Spleen (tissue), 11 donors: ENCODE data around the gene SLC29A2. TPM values are rescaled to one million over a fixed set of nuclear protein-coding genes. Genes with fewer than 3 reads are reported as not detected.
A peak's percentile ranks its signal among the peaks of the same experiment; 100 is the strongest.

Experiments used
- DNase-seq: peaks from one replicate; pipeline ENCODE4 v3.0.0-alpha.2; 2020
- H3K27ac ChIP-seq, 8 donors: fragments of 200-600 bp; sonication (generic) in 7 of 8; 1 replicate in 4 of 8; 2 replicates in 4 of 8; pipeline versions ENCODE4 v1.5.0 to v1.8.0; 2016 to 2021; ENCODE audit warnings: inconsistent platforms in 4 of 8, mild to moderate bottlenecking in 4 of 8, moderate library complexity in 1 of 8
- H3K27me3 ChIP-seq, 7 donors: fragments of 200-600 bp; sonication (generic) in 6 of 7; replicated peaks in 1 of 7; 1 replicate in 4 of 7; 2 replicates in 3 of 7; pipeline versions ENCODE4 v1.5.0 to v1.8.0; 2016 to 2021; ENCODE audit warnings: inconsistent platforms in 3 of 7, mild to moderate bottlenecking in 1 of 7
- H3K36me3 ChIP-seq, 6 donors: fragments of 200-600 bp; sonication (generic) in 5 of 6; 1 replicate in 4 of 6; 2 replicates in 2 of 6; pipeline versions ENCODE4 v1.5.0 to v1.8.0; 2016 to 2021; ENCODE audit warnings: inconsistent platforms in 2 of 6
- H3K4me1 ChIP-seq, 6 donors: fragments of 200-600 bp; sonication (generic) in 5 of 6; 1 replicate in 3 of 6; 2 replicates in 3 of 6; pipeline versions ENCODE4 v1.5.0 to v1.8.0; 2016 to 2021; ENCODE audit warnings: inconsistent platforms in 3 of 6
- H3K4me3 ChIP-seq, 8 donors: fragments of 200-600 bp; sonication (generic) in 7 of 8; 1 replicate in 4 of 8; 2 replicates in 4 of 8; pipeline versions ENCODE4 v1.5.0 to v1.8.0; 2016 to 2021; ENCODE audit warnings: inconsistent platforms in 4 of 8, mild to moderate bottlenecking in 4 of 8, moderate library complexity in 2 of 8
- H3K9me3 ChIP-seq, 8 donors: fragments of 200-600 bp; sonication (generic) in 7 of 8; 1 replicate in 4 of 8; 2 replicates in 4 of 8; pipeline versions ENCODE4 v1.5.0 to v1.8.0; 2016 to 2021; ENCODE audit warnings: inconsistent platforms in 4 of 8
- CTCF ChIP-seq, 11 experiments: fragments of 200-600 bp in 7 of 11; fragments of 450-650 bp in 4 of 11; sonication (generic) in 4 of 11; IDR thresholded peaks in 8 of 11; conservative IDR thresholded peaks in 3 of 11; 1 replicate in 7 of 11; 2 replicates in 4 of 11; pipeline versions ENCODE4 v1.4.0 to v1.8.0; 2016 to 2021; ENCODE audit warnings: antibody characterized with exemption in 11 of 11, inconsistent platforms in 4 of 11, mild to moderate bottlenecking in 1 of 11
- POLR2A ChIP-seq, 3 donors: fragments of 450-650 bp; IDR thresholded peaks; one replicate each; pipeline ENCODE4 v1.5.1; 2017; ENCODE audit warnings: antibody characterized with exemption in 3 of 3, mild to moderate bottlenecking in 1 of 3
- POLR2AphosphoS5 ChIP-seq, 3 donors: sonication (generic); formaldehyde crosslinking; IDR thresholded peaks; one replicate each; pipeline ENCODE4 v1.5.1; 2017; ENCODE audit warnings: antibody characterized with exemption in 3 of 3
- WGBS, 5 donors: extraction: QIAGEN DNeasy Blood & Tissue Kit in 3 of 5; methylation state at CpG; one replicate each; pipeline versions ENCODE4 v1.1.5 to v1.1.7; 2013 to 2018; 5-methylcytosine and 5-hydroxymethylcytosine counted together
- intact Hi-C: fragments of 100-400 bp; cut with DNase I; formaldehyde crosslinking; loops from one replicate; pipeline ENCODE4 v1.15.0; 2023; ENCODE audit warnings: low total_unique reads
- polyA plus RNA-seq, 3 donors: library from polyadenylated mRNA; stranded (reverse); fragments of 200-250 nt; gene quantifications; one replicate each; pipeline ENCODE4 v1.2.1, GENCODE V29; 2013
- total RNA-seq, 7 donors: library from RNA; depleted of rRNA in 3 of 7; stranded (reverse); fragments of >200 nt in 3 of 7; fragmentation: NEBNext Ultra II Directional in 4 of 7; extraction: Animal tissue kit (Norgen Biotek cat#: 25700) in 4 of 7; gene quantifications; one replicate each; pipeline versions ENCODE4 v1.1.0 to v1.2.1, GENCODE V29; 2016 to 2021
- donor health status: healthy with polysubstance abuse.
- donor health status: DM: no; HTN: no; CAD: no; lungs with moderate emphysema.
- donor health status: DM: no; HTN: no; CAD: no.
- donor health status: Bipolar disorder and iron deficiency.
- donor health status: healthy.
- donor health status: DM: no; HTN: no; CAD: no.
- donor health status: DM: yes; HTN: yes; CAD: no.

The SLC29A2 gene
- total and polyA plus RNA-seq, 10 donors: 1.9 to 8.4 (median 4.5) TPM

- Histone ChIP-seq H3K4me1 (peaks cover 25 to 64% (median 47%) of the 10 kb centered on the region in 6 donors), H3K27me3 (peaks cover 0 to 11% (median 0%) of the 10 kb centered on the region in 7 donors), H3K27ac (no peak overlapping the region), H3K9me3 (no peaks in the 10 kb centered on the region), H3K36me3 (peaks cover 7 to 63% (median 53%) of the 10 kb centered on the region in 6 donors), H3K4me3 (no peak overlapping the region)
- DNase-seq: peak; percentile 40
- WGBS, 5 donors: 79 to 86% (median 81%) methylated on average over 14 of the region's 14 CpGs
- intact Hi-C loops: no loop called here
- no peak for TF ChIP-seq POLR2AphosphoS5 (IDR thresholded peaks at IDR 0.05)
- no peak for TF ChIP-seq CTCF (IDR thresholded peaks at IDR 0.05 in 8 of 11, conservative IDR thresholded peaks at IDR 0.05 in 3 of 11)
- TF ChIP-seq POLR2A (IDR thresholded peaks at IDR 0.05): no peak
Measured at GRCh38 chr11:66339686-66340483, 31.7 kb downstream of the SLC29A2 start.

GRCh38 chr11:66339162-66339675 is 32.3 kb downstream of the SLC29A2 start:
- peaks cover 7 to 68% (median 53%) of the 10 kb centered on the region in 6 donors for H3K36me3 ChIP-seq
- 86 to 98% (median 90%) methylated on average over 6 of the region's 6 CpGs for WGBS, 5 donors

GRCh38 chr11:66338276-66339161 is 33.0 kb downstream of the SLC29A2 start:
- peak in 1 of 3 donors; percentile 43 for TF ChIP-seq POLR2AphosphoS5 (IDR thresholded peaks at IDR 0.05)
- no peak for TF ChIP-seq POLR2A (IDR thresholded peaks at IDR 0.05)
- peaks cover 7 to 75% (median 53%) of the 10 kb centered on the region in 6 donors for H3K36me3 ChIP-seq
- WGBS, 5 donors: 85 to 94% (median 87%) methylated on average over 12 to 17 of the region's 17 CpGs
- H3K9me3 ChIP-seq: no peaks in the 10 kb centered on the region
- no peak overlapping the region for H3K27ac ChIP-seq
- peak; percentile 62 for DNase-seq
- intact Hi-C loops: no loop called here
- H3K27me3 ChIP-seq: peaks cover 0 to 11% (median 0%) of the 10 kb centered on the region in 7 donors
- H3K4me1 ChIP-seq: peaks cover 13 to 57% (median 39%) of the 10 kb centered on the region in 6 donors
- H3K4me3 ChIP-seq: no peak overlapping the region

More at GRCh38 chr11:66339162-66339675, 32.3 kb downstream of the SLC29A2 start:
- intact Hi-C loops: no loop called here
- Histone ChIP-seq H3K4me3 (no peak overlapping the region), H3K27me3 (peaks cover 0 to 11% (median 0%) of the 10 kb centered on the region in 7 donors), H3K4me1 (peaks cover 20 to 64% (median 46%) of the 10 kb centered on the region in 6 donors), H3K9me3 (no peaks in the 10 kb centered on the region), H3K27ac (no peak overlapping the region)
- DNase-seq: peak; percentile 47
- no peak for TF ChIP-seq POLR2AphosphoS5 (IDR thresholded peaks at IDR 0.05)
- no peak for TF ChIP-seq POLR2A (IDR thresholded peaks at IDR 0.05)
- TF ChIP-seq CTCF (IDR thresholded peaks at IDR 0.05 in 8 of 11, conservative IDR thresholded peaks at IDR 0.05 in 3 of 11): no peak

DNA sequence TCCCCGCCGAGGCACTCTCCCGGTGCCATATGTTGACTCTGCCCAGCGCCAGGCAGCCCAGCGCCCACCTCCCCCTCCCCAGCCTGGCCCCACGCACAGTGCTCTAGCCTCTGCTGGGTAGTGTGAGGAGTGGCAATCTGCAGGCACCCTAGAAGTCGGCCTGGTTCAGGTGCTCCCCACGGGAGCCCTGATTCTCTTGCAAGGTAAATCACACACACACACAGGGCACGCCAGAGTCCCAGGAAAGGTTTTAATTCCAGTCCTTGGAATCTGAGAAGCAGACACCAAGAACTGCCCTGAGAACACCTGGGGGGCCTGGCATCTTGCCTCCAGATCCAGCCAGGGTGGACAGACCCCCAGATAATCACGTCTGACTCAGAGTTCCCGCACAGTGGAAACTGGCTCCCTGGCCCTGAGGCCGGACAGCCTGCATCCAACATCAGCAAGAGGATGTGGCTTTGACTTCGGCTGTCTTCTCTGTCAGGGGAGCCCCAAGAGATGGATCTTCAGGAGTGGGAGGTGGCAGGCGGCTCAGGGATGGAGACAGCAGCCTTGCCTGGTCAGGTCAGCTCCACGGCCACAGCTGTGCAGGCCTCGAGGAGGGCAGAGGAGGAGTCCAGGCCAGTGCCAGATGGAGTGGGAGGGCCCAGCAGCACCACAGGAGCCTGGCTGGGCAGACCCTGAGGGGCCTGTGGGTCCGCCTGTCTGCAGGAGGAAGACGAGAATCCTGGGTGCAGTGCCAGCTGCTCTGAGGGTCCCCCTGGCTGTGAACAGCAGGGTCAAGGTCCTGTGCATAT is 34.3 kb downstream of the SLC29A2 start:
- H3K27me3 ChIP-seq: peaks cover 0 to 11% (median 0%) of the 10 kb centered on the region in 7 donors
- DNase-seq: peak; percentile 74
- H3K4me3 ChIP-seq: peak overlapping the region in 1 of 8 donors; percentile 75
- peaks cover 7 to 80% (median 61%) of the 10 kb centered on the region in 6 donors for H3K36me3 ChIP-seq
- H3K9me3 ChIP-seq: no peaks in the 10 kb centered on the region
- peak overlapping the region in 5 of 8 donors; percentile 70 to 85 (median 79) for H3K27ac ChIP-seq
- 60 to 83% (median 73%) methylated on average over 14 to 18 of the region's 18 CpGs for WGBS, 5 donors
- TF ChIP-seq CTCF (IDR thresholded peaks at IDR 0.05 in 8 of 11, conservative IDR thresholded peaks at IDR 0.05 in 3 of 11) (no peak), POLR2A (IDR thresholded peaks at IDR 0.05) (no peak)
- peaks cover 11 to 44% (median 33%) of the 10 kb centered on the region in 6 donors for H3K4me1 ChIP-seq
- intact Hi-C loops: no loop called here
